HUDEP-2 (cell line): ENCODE data around the gene AVPR2.

Source experiments
- DNase-seq, 76 experiments: peaks; one replicate each; lab custom pipeline; 2025; ENCODE audit not compliant: unreplicated experiment in 76 of 76; lab: John Stamatoyannopoulos, UW

AVPR2 gene

GRCh38 chrX:153870791-153871360, 33.6 kb upstream of the AVPR2 start:
- no peak for DNase-seq

- DNase-seq, result no peak
These were observed 33.0 kb upstream of the AVPR2 start for GRCh38 chrX:153871451-153871850.

DNA sequence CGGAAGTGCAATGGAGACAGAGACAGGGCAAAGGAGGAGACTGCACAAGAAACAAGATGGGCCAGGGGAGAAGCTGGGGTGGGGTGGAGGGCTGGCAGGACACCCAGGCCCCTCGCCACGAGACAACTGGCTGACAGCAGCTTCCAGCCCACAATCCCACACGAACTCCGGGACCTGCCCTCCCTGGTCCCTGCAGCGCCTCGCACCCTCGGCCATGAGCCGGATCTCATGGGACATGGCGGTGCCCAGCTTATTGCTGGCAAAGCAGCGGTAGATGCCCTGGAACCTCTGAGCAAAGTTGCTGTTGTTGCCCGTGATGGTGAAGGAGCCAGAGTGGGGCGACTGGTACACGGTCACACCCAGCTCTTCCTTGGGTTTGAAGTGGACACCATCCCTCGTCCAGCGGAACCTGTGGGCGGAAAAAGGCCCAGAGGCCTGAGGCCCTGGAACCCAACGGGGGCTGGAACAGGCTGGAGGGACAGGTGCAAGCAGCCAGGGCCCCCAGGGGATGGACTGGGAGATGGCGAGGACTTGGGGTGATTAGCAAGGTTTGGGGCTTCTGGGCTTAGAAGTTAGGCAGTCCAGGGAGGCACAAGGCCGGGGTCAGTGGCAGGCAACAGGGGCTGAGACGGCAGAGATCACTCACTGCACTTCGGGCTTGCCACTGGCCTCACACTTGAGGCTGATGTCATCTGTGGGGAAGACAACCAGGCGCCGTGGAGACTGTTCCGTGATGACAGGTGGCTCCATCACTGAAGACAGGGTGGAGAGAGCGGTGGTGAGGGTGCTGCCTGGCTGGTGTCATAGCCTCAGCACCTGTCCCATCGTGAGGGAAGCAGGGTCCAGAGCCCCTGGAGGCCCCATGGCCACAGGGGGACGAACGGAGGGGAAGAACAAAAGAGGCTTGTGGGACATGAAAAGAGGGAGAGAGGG, 32.3 kb upstream of the AVPR2 start:
- DNase-seq, result no peak

GRCh38 chrX:153873282-153874084, 31.0 kb upstream of the AVPR2 start:
- no peak for DNase-seq

DNA sequence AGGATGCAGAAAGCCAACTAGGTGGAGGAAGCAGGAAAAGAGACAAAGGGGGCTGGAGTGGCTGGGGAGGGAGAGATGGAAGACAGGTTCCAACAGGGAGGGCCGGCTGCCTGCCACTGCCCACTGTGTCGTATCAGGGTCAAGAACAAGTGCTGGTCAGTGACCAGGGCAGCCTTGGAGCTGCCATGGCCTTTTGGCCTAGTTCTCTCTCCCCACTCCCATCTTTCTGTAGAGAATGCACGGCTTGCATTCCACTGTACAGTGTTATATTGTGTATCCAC, 30.4 kb upstream of the AVPR2 start:
- no peak for DNase-seq

GRCh38 chrX:153874366-153875125, 29.9 kb upstream of the AVPR2 start:
- no peak for DNase-seq

DNA sequence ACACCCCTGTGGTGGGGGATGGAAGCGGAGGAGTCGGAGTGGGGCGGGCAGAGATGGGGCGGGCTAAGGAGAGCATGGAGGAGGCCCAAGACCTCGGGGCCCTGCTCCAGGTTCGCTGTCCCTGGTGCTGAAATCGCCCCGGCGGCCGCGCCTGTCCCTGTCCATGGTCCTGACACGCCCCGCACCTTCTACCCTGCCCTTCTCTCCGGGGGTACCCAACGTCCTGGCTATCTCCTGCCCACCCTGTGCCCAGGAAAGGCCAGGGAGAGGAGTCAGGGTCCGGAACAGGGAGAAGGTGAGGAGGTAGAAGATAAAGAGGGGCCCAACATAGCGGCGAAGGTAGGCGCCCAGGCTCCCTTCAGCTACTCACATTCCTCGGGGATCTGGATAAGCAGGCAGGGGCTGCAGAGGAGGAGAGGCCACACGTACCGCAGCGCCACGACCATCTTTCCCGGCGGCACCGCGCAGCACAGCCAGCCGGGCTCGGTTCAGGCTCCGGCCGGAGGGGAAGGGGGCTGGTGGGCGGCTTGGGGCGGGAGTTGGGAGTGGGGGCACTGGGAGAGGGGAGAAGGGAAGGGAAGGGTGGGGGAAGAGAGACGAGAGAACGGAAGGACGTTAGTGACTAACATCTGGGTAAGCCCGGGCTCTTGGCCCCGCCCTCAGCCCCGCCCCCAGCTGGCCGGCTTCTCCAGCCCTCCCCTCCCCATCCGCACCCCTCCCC, 28.9 kb upstream of the AVPR2 start:
- DNase-seq, result peak in 40 of 76 experiments; percentile 0 to 56 (median 12)

- no peak for DNase-seq
These were observed 28.4 kb upstream of the AVPR2 start for GRCh38 chrX:153876112-153876491.

- no peak for DNase-seq
These were observed 26.8 kb upstream of the AVPR2 start for GRCh38 chrX:153877571-153878261.

DNA sequence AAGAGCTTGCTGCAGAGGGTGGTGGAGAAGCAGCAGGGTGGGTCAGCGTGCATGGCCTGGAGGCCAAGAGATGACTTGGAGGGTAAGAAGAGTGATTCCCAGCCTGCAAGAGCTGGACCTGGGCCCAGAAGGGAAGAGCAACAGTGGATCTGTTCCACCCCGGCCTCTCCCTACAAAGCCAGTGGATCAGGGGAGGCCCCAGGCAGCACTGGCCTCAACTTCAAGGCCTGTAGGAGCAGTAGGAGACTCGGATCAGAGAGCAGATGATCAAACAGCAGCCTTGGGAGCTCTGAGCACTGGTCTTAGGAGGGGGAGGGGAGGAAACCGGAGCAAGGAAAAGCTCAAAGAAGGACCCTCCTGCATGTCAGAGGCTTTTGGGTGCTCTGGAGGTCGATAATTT, 26.1 kb upstream of the AVPR2 start:
- DNase-seq, result no peak

GRCh38 chrX:153878969-153879653, 25.4 kb upstream of the AVPR2 start:
- no peak for DNase-seq

DNA sequence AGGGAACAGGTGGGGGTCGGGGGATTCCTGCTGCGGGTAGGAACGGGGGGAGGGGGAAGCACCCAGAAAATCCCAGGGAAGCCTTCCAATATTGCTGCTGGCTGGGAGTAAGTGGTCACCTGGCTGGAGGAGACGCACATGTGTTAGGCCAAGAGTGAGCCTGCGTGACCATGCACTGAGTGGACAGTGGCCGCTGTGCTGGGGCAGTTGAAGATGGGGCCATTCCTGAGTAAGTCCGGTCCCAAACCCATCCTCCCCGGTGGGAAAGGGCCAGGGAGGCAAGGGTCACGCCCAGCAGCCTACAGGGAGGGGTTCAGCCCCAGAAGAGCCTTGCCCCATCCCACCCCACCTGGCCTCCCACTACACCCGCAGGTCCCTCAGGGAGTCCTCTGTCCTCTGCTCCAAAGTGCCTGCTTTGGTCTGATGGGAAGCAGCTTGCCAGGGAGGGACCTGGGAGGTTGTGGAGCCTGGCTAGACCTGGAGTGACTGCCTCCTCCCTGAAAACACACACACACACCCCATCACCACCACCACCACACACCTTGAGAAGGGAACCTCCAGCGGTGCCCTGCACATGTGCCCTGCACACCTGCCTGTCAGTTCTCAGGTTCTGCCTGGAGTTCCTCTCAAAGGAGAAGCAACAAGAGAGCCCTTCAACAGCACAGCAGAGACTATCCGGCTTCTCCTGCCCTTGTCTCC, 24.6 kb upstream of the AVPR2 start:
- no peak for DNase-seq

GRCh38 chrX:153880440-153880815, 24.0 kb upstream of the AVPR2 start:
- no peak for DNase-seq

GRCh38 chrX:153881281-153881680, 23.2 kb upstream of the AVPR2 start:
- no peak for DNase-seq

- DNase-seq, result no peak
These were observed 22.4 kb upstream of the AVPR2 start for GRCh38 chrX:153882086-153882498.

- DNase-seq, result no peak
These were observed 21.9 kb upstream of the AVPR2 start for GRCh38 chrX:153882557-153882956.

DNA sequence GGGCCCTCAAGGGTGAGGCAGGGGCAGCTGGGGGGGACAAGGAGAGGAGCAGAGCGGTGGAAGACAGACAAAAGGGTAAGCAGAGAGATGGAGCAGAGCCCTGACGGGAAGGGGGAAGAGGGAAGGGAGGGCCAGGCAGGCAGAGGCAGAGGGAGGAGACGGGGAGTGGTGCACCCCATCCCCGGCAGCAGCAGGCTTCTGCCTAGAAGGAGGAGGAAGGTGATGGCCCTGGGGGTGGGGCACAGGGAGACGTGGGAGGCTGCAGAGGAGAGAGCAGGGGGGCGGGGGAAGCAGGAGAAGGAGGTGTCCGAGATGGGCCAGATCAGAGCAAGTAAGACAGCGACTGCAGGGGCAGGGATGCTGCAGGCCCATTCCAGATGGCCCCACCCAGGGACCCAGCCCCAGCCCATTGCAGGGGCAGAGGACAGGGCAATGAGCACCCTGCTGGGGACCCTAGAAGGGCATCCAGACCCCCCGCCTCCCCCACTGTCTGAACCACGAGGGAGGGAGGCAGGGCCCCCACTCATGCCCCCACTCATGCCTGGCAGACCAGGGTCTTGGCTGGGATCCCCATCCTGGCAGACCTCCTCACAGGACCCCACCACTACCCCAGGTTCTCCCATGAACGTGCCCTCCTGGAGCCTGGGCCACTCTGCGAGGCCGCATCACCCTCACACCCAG, 21.2 kb upstream of the AVPR2 start:
- DNase-seq, result no peak

DNA sequence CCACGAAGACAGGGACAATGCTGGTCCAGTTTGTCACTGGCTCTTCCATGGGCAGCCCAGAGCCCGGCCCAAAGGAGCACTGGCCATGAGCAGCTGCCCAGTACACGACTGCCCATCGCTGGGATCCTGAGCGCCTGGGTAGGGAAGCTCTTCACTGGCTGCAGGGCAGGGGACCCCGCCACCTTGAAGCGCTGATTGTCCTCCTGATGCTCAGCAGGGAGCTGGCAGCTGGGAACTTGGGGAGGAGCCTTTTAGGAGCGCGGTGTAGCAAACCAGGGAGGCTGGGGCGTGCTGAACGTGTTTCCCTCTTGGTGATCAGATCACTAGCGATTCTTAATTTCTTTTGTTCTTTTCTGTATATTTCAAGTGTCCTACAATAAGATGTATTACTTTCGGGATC, 20.3 kb upstream of the AVPR2 start:
- no peak for DNase-seq
